GM12878 (cell line): Measurements from ENCODE around the gene NUDT3.

Experiments
- BCLAF1 ChIP-seq: fragments of 450-650 bp; IDR thresholded peaks from 2 replicates; pipeline ENCODE4 v1.6.1; 2017; ENCODE audit warnings: antibody characterized with exemption, mild to moderate bottlenecking, moderate library complexity
- CBFB ChIP-seq: IDR thresholded peaks from 2 replicates; pipeline ENCODE4 v1.6.1; 2016; ENCODE audit warnings: antibody characterized with exemption, low read depth
- CTCF ChIP-seq, 3 experiments: IDR thresholded peaks in 2 of 3; conservative IDR thresholded peaks in 1 of 3; 2 replicates each; pipeline ENCODE4 v1.5.1; 2011; ENCODE audit warnings: low read depth in 3 of 3, low read length in 3 of 3, mild to moderate bottlenecking in 3 of 3, control low read depth in 2 of 3, moderate library complexity in 2 of 3, inconsistent platforms in 1 of 3, mixed read lengths in 1 of 3; ENCODE audit not compliant: control insufficient read depth in 2 of 3, insufficient read depth in 1 of 3; ENCODE audit errors: extremely low read depth in 1 of 3
- EGR1 ChIP-seq, 2 experiments: IDR thresholded peaks; 1 replicate in 1 of 2; 2 replicates in 1 of 2; pipeline ENCODE4 v1.6.1; 2011 to 2012; ENCODE audit warnings: low read depth in 2 of 2, low read length in 2 of 2, borderline replicate concordance in 1 of 2, mild to moderate bottlenecking in 1 of 2, moderate library complexity in 1 of 2
- MAX ChIP-seq: IDR thresholded peaks from 2 replicates; pipeline ENCODE4 v1.6.1; 2012; ENCODE audit warnings: low read depth, low read length, improper control_type of control experiment
- POLR2A ChIP-seq: IDR thresholded peaks from 2 replicates; pipeline ENCODE4 v1.6.1; 2011; ENCODE audit warnings: low read depth, mild to moderate bottlenecking, low read length
- POLR2AphosphoS5 ChIP-seq: IDR thresholded peaks from 2 replicates; pipeline ENCODE4 v1.6.1; 2011; ENCODE audit warnings: mild to moderate bottlenecking, low read length, inconsistent platforms
- RCOR1 ChIP-seq: conservative IDR thresholded peaks from 2 replicates; pipeline ENCODE4 v1.6.1; 2012; ENCODE audit warnings: low read depth, low read length, improper control_type of control experiment
- SIN3A ChIP-seq: IDR thresholded peaks from 2 replicates; pipeline ENCODE4 v1.6.1; 2012; ENCODE audit warnings: low read depth, low read length, improper control_type of control experiment
- TCF3 ChIP-seq: IDR thresholded peaks from 2 replicates; pipeline ENCODE4 v1.6.1; 2012; ENCODE audit warnings: low read depth, mild to moderate bottlenecking, low read length, borderline replicate concordance; ENCODE audit not compliant: insufficient read depth

- TF ChIP-seq POLR2A, result no peak
- TF ChIP-seq POLR2AphosphoS5, result no peak
- TF ChIP-seq TCF3, result no peak
- TF ChIP-seq CTCF (IDR thresholded peaks at IDR 0.05 in 2 of 3, conservative IDR thresholded peaks at IDR 0.05 in 1 of 3; ENCODE audit: control insufficient read depth in 2 of 3, extremely low read depth in 1 of 3, insufficient read depth in 1 of 3, low read depth in 3 of 3, low read length in 3 of 3), result no peak
- no peak for TF ChIP-seq BCLAF1
- TF ChIP-seq CBFB, result no peak
- no peak for TF ChIP-seq RCOR1
- no peak for TF ChIP-seq MAX
- TF ChIP-seq SIN3A, result no peak
- no peak for TF ChIP-seq EGR1 (IDR thresholded peaks at IDR 0.05; ENCODE audit: borderline replicate concordance in 1 of 2, low read depth in 2 of 2, low read length in 2 of 2)
These were observed 53.0 kb downstream of the NUDT3 start for GRCh38 chr6:34339432-34339831.
